WERI-Rb-1 (cell line): Measurements from ENCODE around the gene GPC1.

Experiments
- DNase-seq: peaks from one replicate; pipeline ENCODE4 v3.0.0-alpha.2; 2020
- H3K27ac ChIP-seq: fragments of 250-450 bp; sonication (Bioruptor Pico); 2 replicates; pipeline ENCODE4 v1.5.1; 2020; ENCODE audit warnings: mild to moderate bottlenecking, moderate library complexity
- H3K27me3 ChIP-seq: fragments of 250-450 bp; sonication (Bioruptor Pico); 2 replicates; pipeline ENCODE4 v1.5.1; 2021; ENCODE audit warnings: mild to moderate bottlenecking, low read depth, moderate library complexity; ENCODE audit not compliant: insufficient read depth, severe bottlenecking
- H3K36me3 ChIP-seq: fragments of 250-450 bp; sonication (Bioruptor Pico); 2 replicates; pipeline ENCODE4 v1.5.1; 2020; ENCODE audit warnings: mild to moderate bottlenecking, moderate library complexity
- H3K4me3 ChIP-seq: 2 replicates; pipeline ENCODE4 v1.5.1; 2011; ENCODE audit warnings: low read depth, mild to moderate bottlenecking, control low read depth, low read length
- H3K9me3 ChIP-seq: fragments of 250-450 bp; sonication (Bioruptor Pico); 2 replicates; pipeline ENCODE4 v1.5.1; 2021; ENCODE audit warnings: mild to moderate bottlenecking, moderate library complexity; ENCODE audit not compliant: severe bottlenecking
- TF ChIP-seq, protein P1 (sequence below): IDR thresholded peaks from 2 replicates; pipeline ENCODE4 v1.5.1; 2011; ENCODE audit warnings: low read depth, mild to moderate bottlenecking, control low read depth, inconsistent platforms, low read length

The GPC1 gene

DNA sequence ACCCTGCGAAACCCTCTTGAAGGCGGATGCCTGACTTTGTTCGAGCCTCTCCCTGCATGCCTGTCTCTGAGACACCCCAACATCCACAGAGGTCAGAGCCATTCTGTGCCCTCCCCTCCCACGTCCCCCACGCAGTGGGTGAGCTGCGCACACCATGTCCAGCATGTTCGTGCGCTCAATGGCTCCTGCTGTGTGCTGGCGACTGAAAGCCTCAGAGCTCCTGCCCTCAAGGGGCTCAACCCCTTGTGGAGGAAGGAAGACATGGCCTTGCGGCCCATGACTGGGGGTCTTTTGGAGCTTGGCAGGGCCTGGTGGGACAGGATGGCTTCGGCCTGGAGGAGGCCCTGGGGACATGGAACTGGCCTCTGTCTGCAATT, 76.6 kb downstream of the GPC1 start:
- no peak overlapping the region for H3K27ac ChIP-seq
- no peaks in the 10 kb centered on the region for H3K36me3 ChIP-seq
- no peaks in the 10 kb centered on the region for H3K9me3 ChIP-seq
- no peak for DNase-seq
- H3K4me3 ChIP-seq = no peak overlapping the region
- TF ChIP-seq, protein P1, sequence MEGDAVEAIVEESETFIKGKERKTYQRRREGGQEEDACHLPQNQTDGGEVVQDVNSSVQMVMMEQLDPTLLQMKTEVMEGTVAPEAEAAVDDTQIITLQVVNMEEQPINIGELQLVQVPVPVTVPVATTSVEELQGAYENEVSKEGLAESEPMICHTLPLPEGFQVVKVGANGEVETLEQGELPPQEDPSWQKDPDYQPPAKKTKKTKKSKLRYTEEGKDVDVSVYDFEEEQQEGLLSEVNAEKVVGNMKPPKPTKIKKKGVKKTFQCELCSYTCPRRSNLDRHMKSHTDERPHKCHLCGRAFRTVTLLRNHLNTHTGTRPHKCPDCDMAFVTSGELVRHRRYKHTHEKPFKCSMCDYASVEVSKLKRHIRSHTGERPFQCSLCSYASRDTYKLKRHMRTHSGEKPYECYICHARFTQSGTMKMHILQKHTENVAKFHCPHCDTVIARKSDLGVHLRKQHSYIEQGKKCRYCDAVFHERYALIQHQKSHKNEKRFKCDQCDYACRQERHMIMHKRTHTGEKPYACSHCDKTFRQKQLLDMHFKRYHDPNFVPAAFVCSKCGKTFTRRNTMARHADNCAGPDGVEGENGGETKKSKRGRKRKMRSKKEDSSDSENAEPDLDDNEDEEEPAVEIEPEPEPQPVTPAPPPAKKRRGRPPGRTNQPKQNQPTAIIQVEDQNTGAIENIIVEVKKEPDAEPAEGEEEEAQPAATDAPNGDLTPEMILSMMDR = no peak
- no peaks in the 10 kb centered on the region for H3K27me3 ChIP-seq

DNA sequence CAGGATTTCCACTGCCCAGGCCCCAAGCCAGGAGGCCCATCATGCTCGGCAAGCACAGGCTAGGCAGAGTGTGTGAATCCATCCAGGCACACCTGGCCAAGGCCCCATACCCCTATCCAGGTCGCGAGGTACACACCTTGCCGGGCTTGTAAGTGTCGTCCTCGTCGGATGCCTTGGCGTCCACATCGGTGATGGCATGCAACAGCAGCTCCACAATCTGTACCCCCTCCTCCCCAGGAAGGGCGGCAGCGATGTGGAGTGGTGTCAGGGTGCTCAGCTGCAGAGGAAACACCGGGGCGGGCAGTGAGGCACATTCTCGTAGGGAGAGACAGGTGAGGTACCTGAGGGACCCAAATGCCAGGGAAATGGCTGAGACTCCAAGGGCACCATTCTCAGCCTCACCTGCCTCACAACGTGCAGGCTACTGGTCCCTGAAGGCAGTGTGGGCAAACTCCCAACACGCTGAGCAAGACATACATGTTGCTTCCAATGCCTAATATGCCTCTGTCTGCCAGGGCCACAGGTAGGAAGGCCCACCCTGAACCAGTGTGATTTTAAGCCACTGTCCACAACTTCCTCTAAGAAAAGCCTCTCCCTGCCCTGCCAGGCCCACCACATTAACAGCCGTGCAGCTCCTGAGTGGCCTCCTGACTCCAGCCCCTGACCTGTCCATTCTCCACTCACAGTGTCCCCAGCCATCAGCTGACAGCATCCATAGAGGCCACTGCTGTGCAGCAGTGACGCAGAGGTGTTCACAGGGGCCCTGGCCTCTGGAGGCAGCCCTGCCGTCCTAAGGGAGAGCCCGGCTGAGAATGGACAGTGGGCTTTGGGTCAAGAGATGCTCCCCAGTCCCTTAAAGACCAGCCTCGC, 77.4 kb downstream of the GPC1 start:
- TF ChIP-seq, protein P1 = no peak
- Histone ChIP-seq H3K27ac (no peak overlapping the region), H3K9me3 (no peaks in the 10 kb centered on the region), H3K36me3 (no peaks in the 10 kb centered on the region), H3K27me3 (no peaks in the 10 kb centered on the region), H3K4me3 (no peak overlapping the region)
- no peak for DNase-seq

DNA sequence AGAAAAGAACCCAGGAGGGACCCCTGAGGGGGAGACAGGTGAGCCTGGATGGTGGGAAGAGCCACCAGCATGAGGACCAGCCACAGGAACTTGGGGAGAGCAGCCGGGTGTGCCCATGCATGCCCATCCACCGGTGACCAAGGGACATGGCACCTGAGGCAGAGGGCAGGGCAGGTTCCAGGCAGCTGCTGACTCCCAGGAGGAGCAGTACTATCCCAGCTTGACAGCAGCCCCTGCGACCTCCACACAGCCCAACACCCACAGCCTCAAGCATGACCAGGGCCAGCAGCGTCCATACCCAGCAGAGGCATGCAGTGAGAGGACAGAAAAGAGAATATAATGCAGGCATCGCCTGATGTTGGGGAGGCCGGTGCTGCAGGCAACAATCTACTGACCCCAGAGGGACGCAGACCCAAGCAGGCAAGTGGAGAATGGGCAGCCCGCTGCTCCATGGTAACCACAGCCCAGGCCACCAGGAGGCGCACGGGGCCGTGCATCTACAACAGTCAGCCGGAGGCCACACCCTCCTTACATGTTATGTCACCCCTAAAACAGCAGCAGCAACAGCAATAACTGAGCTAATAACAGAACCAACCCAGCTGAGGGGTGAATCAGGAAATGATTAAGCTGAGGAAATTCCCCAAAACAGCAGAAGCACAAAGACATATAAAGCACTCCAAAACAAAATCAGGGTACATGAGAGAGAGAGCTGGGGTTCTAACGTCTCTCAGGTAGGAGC, 78.3 kb downstream of the GPC1 start:
- TF ChIP-seq, protein P1 = peak; percentile 96
- peak; percentile 76 for DNase-seq
- H3K4me3 ChIP-seq = no peak overlapping the region
- no peaks in the 10 kb centered on the region for H3K9me3 ChIP-seq
- no peaks in the 10 kb centered on the region for H3K27me3 ChIP-seq
- no peak overlapping the region for H3K27ac ChIP-seq
- no peaks in the 10 kb centered on the region for H3K36me3 ChIP-seq

DNA sequence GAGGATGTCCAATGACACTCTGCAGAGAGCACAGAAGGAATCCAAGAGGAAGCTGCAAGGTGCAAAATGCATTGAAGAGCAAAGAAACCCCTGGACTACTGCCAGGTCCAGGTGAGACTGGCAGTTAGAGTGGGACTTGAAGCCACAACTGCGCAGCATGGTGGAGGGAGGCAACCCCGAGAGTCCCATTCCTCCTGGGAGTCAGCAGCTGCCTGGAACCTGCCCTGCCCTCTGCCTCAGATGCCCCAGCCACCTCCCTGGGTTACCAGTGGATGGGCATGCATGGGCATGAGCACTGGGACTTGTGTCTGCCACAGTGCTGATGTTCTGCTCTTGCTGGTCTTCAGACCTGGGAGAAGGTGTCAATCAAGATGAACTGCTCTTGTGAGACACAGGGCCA, 79.2 kb downstream of the GPC1 start:
- Histone ChIP-seq H3K4me3 (no peak overlapping the region), H3K27ac (no peak overlapping the region), H3K27me3 (no peaks in the 10 kb centered on the region), H3K9me3 (no peaks in the 10 kb centered on the region), H3K36me3 (no peaks in the 10 kb centered on the region)
- no peak for DNase-seq
- TF ChIP-seq, protein P1 = no peak

DNA sequence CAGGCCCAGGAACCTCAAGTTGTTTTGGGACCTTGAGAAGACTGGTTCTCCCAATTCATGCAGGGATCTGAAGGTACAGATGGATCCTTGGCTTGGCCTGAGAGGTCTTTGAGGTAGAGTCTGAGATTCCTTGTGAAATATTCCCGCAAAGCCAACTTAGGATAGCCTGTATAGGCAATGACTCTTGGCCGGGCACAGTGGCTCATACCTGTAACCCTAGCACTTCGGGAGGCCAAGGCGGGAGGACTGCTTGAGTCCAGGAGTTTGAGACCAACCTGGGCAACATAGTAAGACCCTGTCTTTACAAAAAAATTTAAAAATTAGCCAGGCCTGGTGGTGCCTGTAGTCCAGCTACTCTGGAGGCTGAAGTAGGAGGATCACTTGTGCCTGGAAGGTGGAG, 81.9 kb downstream of the GPC1 start:
- TF ChIP-seq, protein P1 = no peak
- Histone ChIP-seq H3K4me3 (no peak overlapping the region), H3K36me3 (no peaks in the 10 kb centered on the region), H3K27me3 (no peaks in the 10 kb centered on the region), H3K27ac (no peak overlapping the region), H3K9me3 (no peaks in the 10 kb centered on the region)
- no peak for DNase-seq
